ENCODE results near the gene IFIH1. TPM values are rescaled to one million over a fixed set of nuclear protein-coding genes. Genes with fewer than 3 reads are reported as not detected.

Gene IFIH1
- total RNA-seq, 3 donors from 2014 or later (not counting 1 experiment from before 2014, with no cell fraction given) = 36.7 to 57.4 (median 36.9) TPM

DNA sequence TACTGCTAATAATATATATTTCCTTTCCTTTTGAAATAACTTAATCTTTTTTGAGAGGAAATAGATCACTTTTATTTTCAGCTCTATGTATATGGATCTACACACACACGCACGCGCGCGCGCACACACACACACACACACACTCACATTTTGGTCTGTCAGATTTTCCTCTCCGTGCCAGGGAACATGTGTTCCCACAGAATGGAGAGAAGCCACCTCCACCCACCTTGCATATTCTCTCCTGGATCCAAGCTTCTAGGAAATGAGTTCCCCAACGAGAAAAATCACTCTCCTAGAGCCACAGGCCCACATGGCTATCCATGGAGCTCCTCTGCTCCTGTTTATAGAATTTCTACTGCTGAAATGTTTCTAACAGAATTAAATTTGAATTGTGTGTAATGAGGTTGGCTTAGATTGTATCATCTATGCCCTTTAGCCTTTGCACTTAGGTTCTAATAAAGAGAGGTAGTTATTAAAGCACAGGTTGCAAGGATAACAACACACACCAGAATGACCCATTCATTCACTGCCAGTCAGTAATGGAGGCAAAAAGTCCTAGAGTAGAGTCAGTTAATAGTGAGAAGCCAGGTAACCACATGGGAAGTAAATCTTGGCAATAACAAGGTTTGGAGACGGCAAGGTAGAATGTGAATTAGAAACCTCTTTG is 19.7 kb downstream of the IFIH1 start:
- WGBS (ENCODE audit: insufficient coverage) = 90% methylated on average over 9 of the region's 9 CpGs
- H3K4me3 Mint-ChIP-seq = no peak overlapping the region
- Histone ChIP-seq H3K36me3 (ENCODE audit: control insufficient read depth, insufficient read depth, low read length) (no peaks in the 10 kb centered on the region), H3K27me3 (ENCODE audit: control insufficient read depth, insufficient read depth, low read length) (no peaks in the 10 kb centered on the region), H3K4me1 (ENCODE audit: control insufficient read depth, insufficient read depth, low read length) (no peaks in the 10 kb centered on the region), H3K9me3 (ENCODE audit: control insufficient read depth, insufficient read depth, low read length) (no peaks in the 10 kb centered on the region), H3K27ac (ENCODE audit: low read length) (no peak overlapping the region), H3K4me3 (ENCODE audit: low read length) (no peak overlapping the region)
- DNase-seq (no peak), ATAC-seq (no peak)
- H3K36me3 Mint-ChIP-seq = no peaks in the 10 kb centered on the region
- TF ChIP-seq, protein P1, sequence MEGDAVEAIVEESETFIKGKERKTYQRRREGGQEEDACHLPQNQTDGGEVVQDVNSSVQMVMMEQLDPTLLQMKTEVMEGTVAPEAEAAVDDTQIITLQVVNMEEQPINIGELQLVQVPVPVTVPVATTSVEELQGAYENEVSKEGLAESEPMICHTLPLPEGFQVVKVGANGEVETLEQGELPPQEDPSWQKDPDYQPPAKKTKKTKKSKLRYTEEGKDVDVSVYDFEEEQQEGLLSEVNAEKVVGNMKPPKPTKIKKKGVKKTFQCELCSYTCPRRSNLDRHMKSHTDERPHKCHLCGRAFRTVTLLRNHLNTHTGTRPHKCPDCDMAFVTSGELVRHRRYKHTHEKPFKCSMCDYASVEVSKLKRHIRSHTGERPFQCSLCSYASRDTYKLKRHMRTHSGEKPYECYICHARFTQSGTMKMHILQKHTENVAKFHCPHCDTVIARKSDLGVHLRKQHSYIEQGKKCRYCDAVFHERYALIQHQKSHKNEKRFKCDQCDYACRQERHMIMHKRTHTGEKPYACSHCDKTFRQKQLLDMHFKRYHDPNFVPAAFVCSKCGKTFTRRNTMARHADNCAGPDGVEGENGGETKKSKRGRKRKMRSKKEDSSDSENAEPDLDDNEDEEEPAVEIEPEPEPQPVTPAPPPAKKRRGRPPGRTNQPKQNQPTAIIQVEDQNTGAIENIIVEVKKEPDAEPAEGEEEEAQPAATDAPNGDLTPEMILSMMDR (IDR thresholded peaks at IDR 0.05) = no peak
- H3K4me1 Mint-ChIP-seq = no peaks in the 10 kb centered on the region
- H3K27me3 Mint-ChIP-seq (ENCODE audit: low read depth in 2 of 2) = no peaks in the 10 kb centered on the region
- no peak overlapping the region for H3K27ac Mint-ChIP-seq
- intact Hi-C loops (cut with micrococcal nuclease) = loop anchor here (1.0 kb wide), 2 partner anchors 78 to 146 kb away; no protein-coding TSS in a partner anchor
- no peaks in the 10 kb centered on the region for H3K9me3 Mint-ChIP-seq

DNA sequence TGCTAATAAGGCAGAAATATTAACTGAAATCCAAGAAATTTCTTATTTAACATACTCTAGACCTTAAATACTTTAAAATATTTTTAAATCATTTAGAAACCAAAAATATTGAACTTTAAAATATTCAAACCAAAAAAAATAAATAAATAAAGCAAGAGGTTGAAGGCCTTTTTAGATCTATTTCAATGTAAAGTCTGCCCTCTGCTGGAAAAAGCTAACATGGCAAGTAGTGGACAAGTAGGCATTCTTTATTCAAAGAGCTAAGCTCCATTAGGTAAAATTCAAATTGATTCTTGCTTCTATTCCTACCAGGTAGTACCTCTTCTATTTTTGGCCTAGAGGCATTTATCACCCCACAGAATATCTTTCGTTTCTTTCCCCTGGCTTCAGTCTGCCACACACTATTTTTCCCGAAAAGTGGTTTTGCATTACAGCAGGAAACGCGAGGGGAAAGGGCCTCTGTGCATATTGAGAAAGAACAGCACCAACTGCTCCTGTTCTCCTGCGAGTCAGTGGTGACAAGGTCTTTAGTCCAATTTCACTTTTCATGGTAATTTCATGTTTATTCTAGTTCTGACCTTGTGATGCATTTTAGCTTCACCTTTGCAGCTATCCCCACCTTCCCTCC is 20.4 kb downstream of the IFIH1 start:
- H3K36me3 ChIP-seq (ENCODE audit: control insufficient read depth, insufficient read depth, low read length) = peaks cover 5% of the 10 kb centered on the region
- H3K27me3 Mint-ChIP-seq (ENCODE audit: low read depth in 2 of 2) = no peaks in the 10 kb centered on the region
- no peak overlapping the region for H3K27ac Mint-ChIP-seq
- no peak overlapping the region for H3K4me3 Mint-ChIP-seq
- no peaks in the 10 kb centered on the region for H3K4me1 Mint-ChIP-seq
- TF ChIP-seq, protein P1 (IDR thresholded peaks at IDR 0.05) = peak; percentile 97
- H3K36me3 Mint-ChIP-seq = no peaks in the 10 kb centered on the region
- H3K4me1 ChIP-seq (ENCODE audit: control insufficient read depth, insufficient read depth, low read length) = no peaks in the 10 kb centered on the region
- no peaks in the 10 kb centered on the region for H3K27me3 ChIP-seq (ENCODE audit: control insufficient read depth, insufficient read depth, low read length)
- no peak overlapping the region for H3K4me3 ChIP-seq (ENCODE audit: low read length)
- DNase-seq = peak in 1 of 2 donors; percentile 82
- no peaks in the 10 kb centered on the region for H3K9me3 Mint-ChIP-seq
- no peaks in the 10 kb centered on the region for H3K9me3 ChIP-seq (ENCODE audit: control insufficient read depth, insufficient read depth, low read length)
- intact Hi-C loops (cut with micrococcal nuclease) = loop anchor here (1.0 kb wide), 2 partner anchors 77 to 145 kb away; no protein-coding TSS in a partner anchor
- peak; percentile 71 to 78 (median 76) for ATAC-seq
- WGBS (ENCODE audit: insufficient coverage) = 60% methylated on average over 5 of the region's 5 CpGs
- H3K27ac ChIP-seq (ENCODE audit: low read length) = no peak overlapping the region

DNA sequence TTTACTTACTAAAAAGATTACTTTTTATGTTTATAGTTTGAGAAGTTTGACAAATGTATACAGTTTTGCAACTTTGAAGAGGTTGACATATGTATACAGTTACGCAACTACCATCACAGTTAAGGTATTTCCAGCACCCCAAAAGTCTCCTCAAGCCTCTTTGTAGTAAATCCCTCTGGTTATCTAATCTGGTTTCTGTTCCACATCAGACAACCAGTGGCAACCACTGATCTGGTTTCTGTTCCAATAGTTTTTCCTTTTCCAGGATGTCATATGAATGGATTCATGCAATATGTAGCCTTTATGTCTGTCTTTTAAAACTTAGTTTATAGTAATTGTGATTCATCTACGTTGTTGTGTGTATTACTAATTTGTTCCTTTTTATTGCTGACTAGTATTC is 23.5 kb downstream of the IFIH1 start:
- Histone ChIP-seq H3K4me1 (ENCODE audit: control insufficient read depth, insufficient read depth, low read length) (no peaks in the 10 kb centered on the region), H3K36me3 (ENCODE audit: control insufficient read depth, insufficient read depth, low read length) (peaks cover 16% of the 10 kb centered on the region), H3K27me3 (ENCODE audit: control insufficient read depth, insufficient read depth, low read length) (no peaks in the 10 kb centered on the region), H3K4me3 (ENCODE audit: low read length) (peak overlapping the region; percentile 0), H3K27ac (ENCODE audit: low read length) (no peak overlapping the region), H3K9me3 (ENCODE audit: control insufficient read depth, insufficient read depth, low read length) (no peaks in the 10 kb centered on the region)
- ATAC-seq (no peak), DNase-seq (no peak)
- H3K27me3 Mint-ChIP-seq (ENCODE audit: low read depth in 2 of 2) = no peaks in the 10 kb centered on the region
- H3K36me3 Mint-ChIP-seq = no peaks in the 10 kb centered on the region
- H3K4me3 Mint-ChIP-seq = no peak overlapping the region
- no peak overlapping the region for H3K27ac Mint-ChIP-seq
- H3K9me3 Mint-ChIP-seq = no peaks in the 10 kb centered on the region
- TF ChIP-seq, protein P1 (IDR thresholded peaks at IDR 0.05) = no peak
- 100% methylated on average over 1 of the region's 2 CpGs for WGBS (ENCODE audit: insufficient coverage)
- H3K4me1 Mint-ChIP-seq = no peaks in the 10 kb centered on the region
- intact Hi-C loops (cut with micrococcal nuclease) = no loop called here
